OCI-LY7 (cell line): Measurements from ENCODE around the gene AKAP5.

ENCODE experiments used
- CTCF ChIP-seq: fragments of 200-600 bp; sonication (generic); conservative IDR thresholded peaks from 2 replicates; pipeline ENCODE4 v1.5.1; 2014; ENCODE audit warnings: mild to moderate bottlenecking, antibody characterized with exemption, low read length, moderate library complexity, mixed read lengths
- EZH2phosphoT487 ChIP-seq: fragments of 200-600 bp; sonication (generic); IDR thresholded peaks from 2 replicates; pipeline ENCODE4 v1.6.1; 2018; ENCODE audit warnings: low read depth, borderline replicate concordance, mild to moderate bottlenecking, mixed run types, antibody characterized with exemption, low read length, moderate library complexity, mixed read lengths

GRCh38 chr14:64454671-64455070, 10.6 kb upstream of the AKAP5 start:
- TF ChIP-seq CTCF: no peak
- no peak for TF ChIP-seq EZH2phosphoT487
